Tibial nerve (tissue), 4 donors: ENCODE data around the gene PNCK.

Source experiments
- EP300 ChIP-seq, 2 donors: sonication (generic); formaldehyde crosslinking; IDR thresholded peaks; one replicate each; pipeline ENCODE4 v1.6.1; 2017; ENCODE audit warnings: antibody characterized with exemption in 2 of 2, mild to moderate bottlenecking in 1 of 2
- POLR2A ChIP-seq, 2 donors: fragments of 450-650 bp; IDR thresholded peaks; one replicate each; pipeline ENCODE4 v1.6.1; 2017; ENCODE audit warnings: antibody characterized with exemption in 2 of 2, mild to moderate bottlenecking in 2 of 2, moderate library complexity in 2 of 2
- TF ChIP-seq, protein P1 (sequence below), 5 experiments: fragments of 200-600 bp in 3 of 5; fragments of 450-650 bp in 2 of 5; sonication (generic) in 3 of 5; IDR thresholded peaks; one replicate each; pipeline ENCODE4 v1.5.1; 2016 to 2019; ENCODE audit warnings: antibody characterized with exemption in 5 of 5, mild to moderate bottlenecking in 3 of 5, moderate library complexity in 2 of 5

DNA sequence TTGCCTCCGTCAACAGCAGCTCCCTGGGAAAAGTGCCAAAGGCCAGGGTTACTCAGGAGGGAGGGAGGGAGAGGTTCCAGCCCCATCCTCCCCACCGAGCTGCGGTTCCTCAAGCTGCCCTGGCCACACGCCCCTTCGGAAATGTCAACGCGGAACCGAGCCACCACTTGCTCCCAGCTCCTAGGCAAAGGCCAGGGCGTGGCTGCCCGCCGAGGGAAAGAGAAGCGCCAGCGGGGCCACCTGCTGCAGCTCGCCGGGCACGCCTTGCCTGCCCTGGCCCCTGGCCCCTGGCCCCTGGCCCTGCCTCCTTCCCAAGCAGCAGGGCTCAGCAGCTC, 29.4 kb upstream of the PNCK start:
- TF ChIP-seq, protein P1, sequence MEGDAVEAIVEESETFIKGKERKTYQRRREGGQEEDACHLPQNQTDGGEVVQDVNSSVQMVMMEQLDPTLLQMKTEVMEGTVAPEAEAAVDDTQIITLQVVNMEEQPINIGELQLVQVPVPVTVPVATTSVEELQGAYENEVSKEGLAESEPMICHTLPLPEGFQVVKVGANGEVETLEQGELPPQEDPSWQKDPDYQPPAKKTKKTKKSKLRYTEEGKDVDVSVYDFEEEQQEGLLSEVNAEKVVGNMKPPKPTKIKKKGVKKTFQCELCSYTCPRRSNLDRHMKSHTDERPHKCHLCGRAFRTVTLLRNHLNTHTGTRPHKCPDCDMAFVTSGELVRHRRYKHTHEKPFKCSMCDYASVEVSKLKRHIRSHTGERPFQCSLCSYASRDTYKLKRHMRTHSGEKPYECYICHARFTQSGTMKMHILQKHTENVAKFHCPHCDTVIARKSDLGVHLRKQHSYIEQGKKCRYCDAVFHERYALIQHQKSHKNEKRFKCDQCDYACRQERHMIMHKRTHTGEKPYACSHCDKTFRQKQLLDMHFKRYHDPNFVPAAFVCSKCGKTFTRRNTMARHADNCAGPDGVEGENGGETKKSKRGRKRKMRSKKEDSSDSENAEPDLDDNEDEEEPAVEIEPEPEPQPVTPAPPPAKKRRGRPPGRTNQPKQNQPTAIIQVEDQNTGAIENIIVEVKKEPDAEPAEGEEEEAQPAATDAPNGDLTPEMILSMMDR (IDR thresholded peaks at IDR 0.05) = no peak
- TF ChIP-seq EP300 (IDR thresholded peaks at IDR 0.05) = no peak
- TF ChIP-seq POLR2A (IDR thresholded peaks at IDR 0.05) = no peak
